GM10248 (cell line): ENCODE measurements around the gene AUH.
A peak's percentile ranks its signal among the peaks of the same experiment; 100 is the strongest.

Experiments
- CTCF ChIA-PET: fragments of 300-600 bp; sonication (Branson Sonifier 250); formaldehyde crosslinking; extraction: SDS; loops from one replicate; lab custom pipeline; 2021; ENCODE audit warnings: antibody characterized with exemption; lab: Yijun Ruan, JAX
- POLR2A ChIA-PET: fragments of 350-650 bp; sonication (Branson Sonifier 250); formaldehyde crosslinking; extraction: SDS; loops from one replicate; lab custom pipeline; 2020; ENCODE audit warnings: antibody characterized with exemption; lab: Yijun Ruan, JAX
- DNase-seq: peaks from one replicate; pipeline ENCODE4 v3.0.0; 2012; ENCODE audit errors: extremely low spot score
- TF ChIP-seq, protein P1 (sequence below): IDR thresholded peaks from 2 replicates; pipeline ENCODE4 v1.5.1; 2012; ENCODE audit warnings: mild to moderate bottlenecking, low read depth; ENCODE audit errors: extremely low read depth, missing control alignments, control extremely low read depth

AUH gene

DNA sequence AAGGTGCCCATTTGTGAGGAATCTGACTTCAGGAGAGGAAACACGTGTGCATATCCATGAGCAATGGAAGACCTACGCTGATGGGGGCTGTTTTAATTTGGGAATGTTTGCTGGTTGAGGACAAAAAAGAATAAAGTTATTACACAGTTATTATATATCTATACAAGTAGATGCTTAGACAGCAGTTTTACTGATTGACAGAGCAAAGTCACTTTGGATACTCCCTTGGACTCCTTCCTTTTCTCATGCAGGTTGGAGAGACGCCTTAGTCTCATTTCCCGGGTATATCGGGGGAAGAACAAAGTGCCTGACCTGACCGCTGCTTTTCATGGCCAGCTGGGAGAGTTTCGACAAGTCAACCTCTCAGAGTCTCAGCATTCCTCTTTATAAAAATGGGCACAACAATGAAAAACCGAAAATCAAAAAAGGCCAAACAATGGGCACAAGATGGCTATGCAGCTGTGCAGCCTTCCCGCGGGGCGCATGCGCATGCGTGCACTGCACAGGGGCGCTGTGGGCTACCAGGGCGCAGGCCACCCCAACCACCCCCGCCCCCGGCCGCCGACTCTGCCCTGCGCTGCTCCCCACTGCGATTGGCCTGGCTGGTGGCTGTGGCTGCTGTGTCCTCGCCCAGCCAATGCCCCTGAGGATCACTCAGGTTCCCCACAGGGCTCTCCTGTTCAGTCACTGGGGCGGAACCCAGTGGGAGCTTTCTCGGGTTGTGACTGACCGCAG lies 43.8 kb upstream of the AUH start:
- ChIA-PET CTCF (interaction anchor here (1.4 kb wide), 1 partner anchor 16 kb away, joined by 3 read pairs; no protein-coding TSS in a partner anchor), POLR2A (no interaction called here)
- no peak for DNase-seq
- TF ChIP-seq, protein P1, sequence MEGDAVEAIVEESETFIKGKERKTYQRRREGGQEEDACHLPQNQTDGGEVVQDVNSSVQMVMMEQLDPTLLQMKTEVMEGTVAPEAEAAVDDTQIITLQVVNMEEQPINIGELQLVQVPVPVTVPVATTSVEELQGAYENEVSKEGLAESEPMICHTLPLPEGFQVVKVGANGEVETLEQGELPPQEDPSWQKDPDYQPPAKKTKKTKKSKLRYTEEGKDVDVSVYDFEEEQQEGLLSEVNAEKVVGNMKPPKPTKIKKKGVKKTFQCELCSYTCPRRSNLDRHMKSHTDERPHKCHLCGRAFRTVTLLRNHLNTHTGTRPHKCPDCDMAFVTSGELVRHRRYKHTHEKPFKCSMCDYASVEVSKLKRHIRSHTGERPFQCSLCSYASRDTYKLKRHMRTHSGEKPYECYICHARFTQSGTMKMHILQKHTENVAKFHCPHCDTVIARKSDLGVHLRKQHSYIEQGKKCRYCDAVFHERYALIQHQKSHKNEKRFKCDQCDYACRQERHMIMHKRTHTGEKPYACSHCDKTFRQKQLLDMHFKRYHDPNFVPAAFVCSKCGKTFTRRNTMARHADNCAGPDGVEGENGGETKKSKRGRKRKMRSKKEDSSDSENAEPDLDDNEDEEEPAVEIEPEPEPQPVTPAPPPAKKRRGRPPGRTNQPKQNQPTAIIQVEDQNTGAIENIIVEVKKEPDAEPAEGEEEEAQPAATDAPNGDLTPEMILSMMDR: no peak

DNA sequence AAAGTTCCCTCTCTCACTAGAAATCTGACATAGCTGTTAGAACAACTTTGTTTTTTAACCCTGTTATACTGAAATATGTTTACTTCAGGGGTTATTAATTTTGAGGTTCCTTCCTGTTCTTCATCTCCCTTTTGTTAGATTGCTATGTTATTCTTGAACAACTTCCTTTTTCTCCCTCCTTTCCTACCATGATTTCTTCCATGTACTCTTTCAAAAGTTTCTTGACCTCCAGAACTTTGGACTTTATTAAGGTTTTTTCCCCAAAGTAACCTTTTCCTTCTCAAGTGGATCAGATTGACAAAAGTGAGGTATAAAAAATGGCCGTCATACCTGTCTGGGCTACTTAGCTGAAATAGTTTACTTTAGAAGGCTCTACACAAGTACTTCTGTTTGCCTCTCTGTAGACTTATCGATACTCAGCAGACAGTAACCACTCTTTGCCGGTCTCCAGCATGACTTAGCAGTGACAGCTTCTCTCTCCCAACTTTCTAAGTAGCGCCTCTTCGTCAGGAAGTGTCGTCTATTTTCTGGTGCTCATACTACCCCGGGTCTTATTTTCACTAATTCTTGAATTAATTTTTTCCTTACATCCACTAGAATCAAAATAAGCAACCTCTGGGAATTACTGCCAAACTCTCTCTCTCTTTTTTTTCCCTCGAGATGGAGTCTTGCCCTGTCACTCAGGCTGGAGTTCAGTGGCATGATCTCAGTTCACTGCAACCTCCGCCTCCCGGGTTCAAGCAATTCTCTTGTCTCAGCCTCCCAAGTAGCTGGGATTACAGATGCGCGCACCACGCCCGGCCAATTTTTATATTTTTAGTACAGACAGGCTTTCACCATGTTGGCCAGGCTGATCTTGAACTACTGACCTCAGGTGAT lies 42.2 kb upstream of the AUH start:
- TF ChIP-seq, protein P1: no peak

DNA sequence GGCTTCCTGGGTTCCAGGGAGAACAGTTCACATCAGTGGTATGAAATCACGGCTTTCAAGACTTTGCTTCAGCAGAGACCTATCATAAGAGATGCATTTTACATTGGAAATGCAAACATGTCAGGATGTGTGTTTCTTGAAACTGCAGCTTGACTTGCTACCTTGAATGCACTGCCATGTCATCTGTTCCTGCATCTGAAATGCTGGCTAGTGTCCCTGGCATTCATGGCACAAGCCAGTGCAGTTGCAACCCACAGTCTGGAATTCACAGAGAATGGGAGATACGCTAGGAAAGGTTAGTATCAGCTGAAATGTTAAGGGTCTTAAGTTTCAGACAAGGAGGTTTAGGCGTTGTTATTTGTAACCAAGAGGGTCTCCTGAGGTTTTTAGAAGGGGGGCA lies 37.2 kb upstream of the AUH start:
- TF ChIP-seq, protein P1: no peak
- DNase-seq: no peak
- ChIA-PET CTCF (no interaction called here), POLR2A (no interaction called here)

More for the DNA sequence above, 42.2 kb upstream of the AUH start:
- ChIA-PET POLR2A (no interaction called here), CTCF (no interaction called here)
- DNase-seq: no peak

DNA sequence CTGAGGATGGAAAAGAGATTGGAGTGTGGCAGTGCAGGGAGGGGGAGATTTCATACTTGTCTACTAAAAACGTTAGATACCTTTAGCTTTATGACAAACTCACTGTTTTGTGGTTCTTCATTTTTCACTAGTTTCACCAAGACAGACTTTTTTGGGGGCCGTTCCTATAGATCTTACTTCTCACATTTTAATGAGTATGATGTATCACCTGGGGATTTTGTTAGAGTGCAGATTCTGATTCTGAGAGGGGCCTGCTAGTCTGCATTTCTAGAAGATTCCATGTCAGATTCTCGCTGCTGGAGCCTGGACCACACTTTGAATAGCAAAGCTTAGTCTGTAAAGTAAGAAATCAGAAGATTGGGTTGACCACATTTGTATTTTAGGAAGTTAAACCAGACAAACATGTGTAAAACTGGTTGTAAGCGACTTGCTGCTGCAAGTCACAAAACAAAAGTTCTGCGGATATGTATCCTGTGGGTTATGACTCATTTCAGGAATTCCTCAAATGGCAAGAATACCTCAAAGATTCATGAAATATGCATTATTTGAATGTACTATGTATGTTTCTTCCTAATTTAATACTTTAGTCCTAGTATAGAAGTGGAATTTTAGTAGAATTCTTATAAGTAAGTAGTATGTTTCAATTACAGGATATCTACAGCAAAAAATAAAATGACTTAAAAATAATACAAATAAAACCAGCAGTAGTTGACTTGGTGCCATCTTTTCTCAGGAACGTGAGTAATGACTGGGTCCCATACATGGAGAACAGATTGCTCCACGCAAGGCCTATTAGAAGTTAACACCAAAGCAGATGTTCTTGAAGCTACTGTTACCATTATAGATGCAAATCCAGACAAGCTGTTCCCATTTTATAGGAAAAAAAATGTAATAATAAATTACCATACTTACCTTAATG lies 34.1 kb upstream of the AUH start:
- DNase-seq: peak; percentile 42
- ChIA-PET CTCF (interaction anchor here (2.0 kb wide), 1 partner anchor 481 kb away, joined by 6 read pairs; no protein-coding TSS in a partner anchor), POLR2A (no interaction called here)
- TF ChIP-seq, protein P1: no peak

DNA sequence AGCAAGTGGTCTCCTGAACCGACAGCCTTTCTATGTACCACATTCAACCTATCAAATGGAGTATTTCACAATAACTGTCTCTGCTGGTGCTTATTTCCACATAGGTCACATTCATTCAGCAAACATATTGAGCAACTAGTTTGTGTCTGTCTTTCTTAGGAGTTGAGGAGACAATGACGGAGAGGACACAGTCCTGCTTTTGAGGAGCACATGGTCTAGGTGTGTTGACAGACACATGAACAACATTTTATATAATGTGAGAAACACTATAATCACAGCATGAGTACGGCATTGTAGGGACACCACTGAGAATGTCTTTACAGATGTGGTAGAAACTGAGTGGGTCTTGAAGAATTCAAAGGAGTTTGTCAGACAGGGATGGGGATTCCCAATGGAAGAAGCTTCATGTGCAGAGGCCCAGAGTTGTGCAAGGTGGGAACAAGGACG lies 33.4 kb upstream of the AUH start:
- CTCF ChIA-PET: no interaction called here
- POLR2A ChIA-PET: no interaction called here
- TF ChIP-seq, protein P1: no peak
- DNase-seq: no peak
